GM12873 (cell line): Measurements from ENCODE around the gene HERC5.

Experiments
- TF ChIP-seq, protein P1 (sequence below): IDR thresholded peaks from 2 replicates; pipeline ENCODE4 v1.5.1; 2012; ENCODE audit warnings: low read depth, mild to moderate bottlenecking, moderate library complexity, low read length, control low read depth; ENCODE audit not compliant: insufficient read depth; ENCODE audit errors: missing control alignments

Gene HERC5

DNA sequence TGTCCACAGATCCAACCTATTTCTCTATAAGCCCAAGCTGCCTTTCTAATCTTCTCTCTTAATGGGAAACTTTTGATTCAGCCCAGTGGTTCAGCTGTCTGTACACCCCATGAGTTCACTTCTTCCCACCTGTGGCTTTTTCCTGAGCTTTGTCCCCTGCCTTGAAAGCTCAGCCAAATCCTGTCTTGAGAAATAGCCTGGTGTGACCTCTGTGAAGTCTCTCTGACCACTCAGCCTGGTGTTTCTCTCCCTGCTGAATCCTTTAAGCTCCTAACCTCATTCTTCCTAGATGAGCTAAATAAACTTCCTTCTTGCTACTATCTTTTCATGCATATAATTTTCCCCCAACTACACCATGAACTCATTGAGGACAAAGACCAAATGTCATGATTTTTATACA lies 15.2 kb upstream of the HERC5 start:
- TF ChIP-seq, protein P1, sequence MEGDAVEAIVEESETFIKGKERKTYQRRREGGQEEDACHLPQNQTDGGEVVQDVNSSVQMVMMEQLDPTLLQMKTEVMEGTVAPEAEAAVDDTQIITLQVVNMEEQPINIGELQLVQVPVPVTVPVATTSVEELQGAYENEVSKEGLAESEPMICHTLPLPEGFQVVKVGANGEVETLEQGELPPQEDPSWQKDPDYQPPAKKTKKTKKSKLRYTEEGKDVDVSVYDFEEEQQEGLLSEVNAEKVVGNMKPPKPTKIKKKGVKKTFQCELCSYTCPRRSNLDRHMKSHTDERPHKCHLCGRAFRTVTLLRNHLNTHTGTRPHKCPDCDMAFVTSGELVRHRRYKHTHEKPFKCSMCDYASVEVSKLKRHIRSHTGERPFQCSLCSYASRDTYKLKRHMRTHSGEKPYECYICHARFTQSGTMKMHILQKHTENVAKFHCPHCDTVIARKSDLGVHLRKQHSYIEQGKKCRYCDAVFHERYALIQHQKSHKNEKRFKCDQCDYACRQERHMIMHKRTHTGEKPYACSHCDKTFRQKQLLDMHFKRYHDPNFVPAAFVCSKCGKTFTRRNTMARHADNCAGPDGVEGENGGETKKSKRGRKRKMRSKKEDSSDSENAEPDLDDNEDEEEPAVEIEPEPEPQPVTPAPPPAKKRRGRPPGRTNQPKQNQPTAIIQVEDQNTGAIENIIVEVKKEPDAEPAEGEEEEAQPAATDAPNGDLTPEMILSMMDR = no peak

DNA sequence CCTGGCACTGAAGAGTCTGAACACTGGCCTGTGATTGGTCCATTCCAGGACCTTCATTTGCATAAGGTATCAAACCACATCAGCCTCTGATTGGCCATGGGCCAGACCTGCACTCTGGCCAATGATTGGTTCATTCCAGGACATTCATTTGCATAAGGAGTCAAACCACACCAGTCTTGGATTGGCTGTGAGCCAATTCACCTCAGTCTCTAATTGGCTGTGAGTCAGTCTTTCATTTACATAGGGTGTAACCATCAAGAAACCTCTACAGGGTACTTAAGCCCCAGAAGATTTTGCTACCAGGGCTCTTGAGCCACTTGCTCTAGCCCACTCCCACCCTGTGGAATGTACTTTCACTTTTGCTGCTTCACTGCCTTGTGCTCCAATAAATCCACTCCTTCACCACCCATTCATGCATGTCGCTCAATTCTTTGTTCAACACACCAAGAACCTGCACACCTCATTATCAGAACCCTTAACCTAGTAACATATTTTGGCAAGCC lies 14.2 kb upstream of the HERC5 start:
- TF ChIP-seq, protein P1 = no peak

GRCh38 chr4:88443486-88443885 lies 13.4 kb upstream of the HERC5 start:
- TF ChIP-seq, protein P1 = no peak

- TF ChIP-seq, protein P1 = no peak
Measured at GRCh38 chr4:88445252-88445651, 11.7 kb upstream of the HERC5 start.

DNA sequence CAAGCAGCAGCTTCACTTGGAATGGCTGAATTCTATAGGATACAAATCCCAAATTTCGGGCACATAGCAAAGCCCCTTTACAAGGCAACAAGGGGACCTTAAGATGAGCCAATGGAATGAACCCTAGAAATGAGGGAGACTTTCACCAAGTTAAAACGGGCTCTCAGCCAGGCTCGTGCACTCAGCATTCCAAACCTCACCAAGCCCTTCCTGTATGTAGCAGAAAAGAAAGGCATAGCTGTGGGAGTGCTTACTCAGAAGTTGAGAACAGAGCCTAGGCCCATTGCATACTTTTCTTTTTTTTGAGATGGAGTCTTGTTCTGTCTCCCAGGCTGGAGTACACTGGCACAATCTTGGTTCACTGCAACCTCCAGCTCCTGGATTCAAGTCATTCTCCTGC lies 10.8 kb upstream of the HERC5 start:
- TF ChIP-seq, protein P1 = no peak

DNA sequence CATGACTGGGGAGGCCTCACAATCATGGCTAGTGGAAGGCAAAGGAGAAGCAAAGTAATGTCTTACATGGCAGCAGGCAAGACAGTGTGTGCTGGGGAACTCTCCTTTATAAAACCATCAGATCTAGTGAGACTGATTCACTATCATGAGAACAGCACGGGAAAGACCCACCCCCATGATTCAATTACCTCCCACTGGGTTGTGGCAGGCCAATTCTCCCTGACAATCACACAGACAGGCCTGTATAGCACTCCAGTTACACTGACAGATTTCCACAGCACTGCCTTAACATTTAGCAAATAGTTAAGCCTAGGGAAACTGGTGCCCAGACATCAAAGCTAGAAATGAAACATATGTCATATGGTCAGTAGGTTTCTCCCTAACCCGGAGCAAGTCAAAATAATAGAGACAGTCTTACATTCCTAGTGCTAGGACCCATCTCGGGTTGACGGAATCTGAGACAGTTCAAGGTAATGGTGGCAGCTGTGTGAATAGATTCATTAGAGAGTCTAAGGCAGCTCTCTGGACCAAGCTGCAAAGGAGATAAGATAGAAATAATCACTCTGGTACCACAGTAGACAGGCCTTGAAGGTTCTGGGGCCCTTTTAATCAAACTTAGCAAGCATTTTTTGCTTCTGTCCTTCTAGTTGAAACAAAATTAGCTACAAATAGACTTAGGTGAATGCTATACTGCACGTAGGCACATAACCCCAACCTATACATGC lies 9.4 kb upstream of the HERC5 start:
- TF ChIP-seq, protein P1 = no peak

- TF ChIP-seq, protein P1 = no peak
Measured at GRCh38 chr4:88448889-88449288, 8.0 kb upstream of the HERC5 start.
